Mesenchymal stem cell (in vitro differentiated cells and primary cell): ENCODE data around the gene ADD1.
A peak's percentile ranks its signal among the peaks of the same experiment; 100 is the strongest.
"Not testable (repeated sequence)": the region's sequence is repeated elsewhere in the genome, so short reads cannot be mapped to it uniquely, and the experiment has no call there.

Experiments
- DNase-seq: peaks from one replicate; pipeline ENCODE4 v3.0.0-alpha.2; 2013
- H2AFZ ChIP-seq: one replicate; pipeline ENCODE4 v1.6.1; 2013; ENCODE audit warnings: low read depth, mild to moderate bottlenecking, control low read depth, inconsistent platforms, low read length, moderate library complexity
- H2AK5ac ChIP-seq: 2 replicates; pipeline ENCODE4 v1.6.1; 2013; ENCODE audit warnings: low read length, moderate library complexity, mild to moderate bottlenecking, inconsistent platforms; ENCODE audit not compliant: severe bottlenecking
- H2BK120ac ChIP-seq: one replicate; pipeline ENCODE4 v1.6.1; 2013; ENCODE audit warnings: low read depth, mild to moderate bottlenecking, inconsistent platforms, low read length, moderate library complexity
- H2BK12ac ChIP-seq, 2 experiments: one replicate each; pipeline ENCODE4 v1.6.1; 2013; ENCODE audit warnings: inconsistent platforms in 2 of 2, low read length in 2 of 2, mild to moderate bottlenecking in 2 of 2, moderate library complexity in 2 of 2, control low read depth in 1 of 2
- H2BK15ac ChIP-seq: one replicate; pipeline ENCODE4 v1.6.1; 2013; ENCODE audit warnings: mild to moderate bottlenecking, low read depth, inconsistent platforms; ENCODE audit not compliant: poor library complexity, severe bottlenecking
- H2BK5ac ChIP-seq: 2 replicates; pipeline ENCODE4 v1.6.1; 2013; ENCODE audit warnings: low read depth, mild to moderate bottlenecking, low read length, control low read depth, inconsistent platforms; ENCODE audit not compliant: poor library complexity, severe bottlenecking
- H3K14ac ChIP-seq, 2 experiments: one replicate each; pipeline ENCODE4 v1.6.1; 2013; ENCODE audit warnings: inconsistent platforms in 2 of 2, low read length in 2 of 2, control low read depth in 1 of 2, mild to moderate bottlenecking in 1 of 2, moderate library complexity in 1 of 2
- H3K18ac ChIP-seq, 2 experiments: one replicate each; pipeline ENCODE4 v1.6.1; 2013; ENCODE audit warnings: inconsistent platforms in 2 of 2, low read length in 2 of 2, control low read depth in 1 of 2, low read depth in 1 of 2, mild to moderate bottlenecking in 1 of 2
- H3K23ac ChIP-seq, 2 experiments: one replicate each; pipeline ENCODE4 v1.6.1; 2013; ENCODE audit warnings: inconsistent platforms in 2 of 2, low read length in 2 of 2, mild to moderate bottlenecking in 2 of 2, moderate library complexity in 2 of 2, control low read depth in 1 of 2
- H3K27ac ChIP-seq: 2 replicates; pipeline ENCODE4 v1.5.1; 2013; ENCODE audit warnings: mild to moderate bottlenecking, moderate library complexity, low read length, control low read depth, inconsistent platforms; ENCODE audit not compliant: poor library complexity, severe bottlenecking
- H3K27me3 ChIP-seq, 2 experiments: 2 replicates each; pipeline versions ENCODE4 v1.6.1 to v1.7.0; 2013; ENCODE audit warnings: low read length in 2 of 2, mild to moderate bottlenecking in 2 of 2, moderate library complexity in 2 of 2, control low read depth in 1 of 2, inconsistent platforms in 1 of 2; ENCODE audit not compliant: control insufficient read depth in 1 of 2, insufficient read depth in 1 of 2
- H3K36me3 ChIP-seq, 2 experiments: 2 replicates each; pipeline versions ENCODE4 v1.6.1 to v1.7.0; 2013; ENCODE audit warnings: low read length in 2 of 2, control low read depth in 1 of 2, inconsistent platforms in 1 of 2, low read depth in 1 of 2, mild to moderate bottlenecking in 1 of 2; ENCODE audit not compliant: insufficient read depth in 2 of 2, control insufficient read depth in 1 of 2
- H3K4ac ChIP-seq, 2 experiments: one replicate each; pipeline ENCODE4 v1.6.1; 2013; ENCODE audit warnings: inconsistent platforms in 2 of 2, low read length in 2 of 2, mild to moderate bottlenecking in 2 of 2, moderate library complexity in 2 of 2, control low read depth in 1 of 2, low read depth in 1 of 2
- H3K4me1 ChIP-seq: 2 replicates; pipeline ENCODE4 v1.6.1; 2013; ENCODE audit warnings: low read depth, low read length, control low read depth; ENCODE audit not compliant: control insufficient read depth, insufficient read depth
- H3K4me2 ChIP-seq: 2 replicates; pipeline ENCODE4 v1.6.1; 2013; ENCODE audit warnings: low read length, mild to moderate bottlenecking, inconsistent platforms; ENCODE audit not compliant: poor library complexity, severe bottlenecking
- H3K4me3 ChIP-seq, 2 experiments: 2 replicates each; pipeline versions ENCODE4 v1.5.1 to v1.7.0; 2013; ENCODE audit warnings: low read length in 2 of 2, mild to moderate bottlenecking in 2 of 2, control low read depth in 1 of 2, low read depth in 1 of 2; ENCODE audit not compliant: insufficient read depth in 1 of 2
- H3K79me1 ChIP-seq: replicated peaks from 2 replicates; pipeline ENCODE4 v1.6.1; 2013; ENCODE audit warnings: mild to moderate bottlenecking, control low read depth, low read length, inconsistent platforms; ENCODE audit not compliant: poor library complexity, severe bottlenecking
- H3K9ac ChIP-seq: 2 replicates; pipeline ENCODE4 v1.7.0; 2013; ENCODE audit warnings: mild to moderate bottlenecking, low read length, moderate library complexity
- H3K9me3 ChIP-seq: 2 replicates; pipeline ENCODE4 v1.7.0; 2013; ENCODE audit warnings: mild to moderate bottlenecking, low read length; ENCODE audit not compliant: control insufficient read depth
- H4K8ac ChIP-seq: one replicate; pipeline ENCODE4 v1.6.1; 2013; ENCODE audit warnings: inconsistent platforms, mild to moderate bottlenecking, low read length, moderate library complexity
- H4K91ac ChIP-seq: one replicate; pipeline ENCODE4 v1.6.1; 2013; ENCODE audit warnings: mild to moderate bottlenecking, low read length, inconsistent platforms
- WGBS: methylation state at CpG from one replicate; pipeline ENCODE4 v1.1.7; 2013; ENCODE audit warnings: mixed read lengths; 5-methylcytosine and 5-hydroxymethylcytosine counted together

ADD1 gene

GRCh38 chr4:2914256-2915126 lies 70.8 kb downstream of the ADD1 start:
- Histone ChIP-seq H3K14ac (no peak overlapping the region), H3K9me3 (no peaks in the 10 kb centered on the region), H3K4me3 (no peak overlapping the region)

GRCh38 chr4:2915789-2916188 lies 72.1 kb downstream of the ADD1 start:
- DNase-seq = no peak
- whole genome bisulfite sequencing = 85% methylated on average over 9 of the region's 9 CpGs
- no peak overlapping the region for H3K4me2 ChIP-seq

More at GRCh38 chr4:2914256-2915126, 70.8 kb downstream of the ADD1 start:
- H2BK12ac ChIP-seq = no peak overlapping the region
- no peak overlapping the region for H3K9ac ChIP-seq
- no peak overlapping the region for H2AK5ac ChIP-seq
- H3K4me2 ChIP-seq = no peak overlapping the region
- no peak overlapping the region for H3K27ac ChIP-seq
- H3K79me1 ChIP-seq = peaks cover 39% of the 10 kb centered on the region
- 98% methylated on average over 12 of the region's 16 CpGs for WGBS
- DNase-seq = no peak
- no peak overlapping the region for H2BK5ac ChIP-seq
- H2AFZ ChIP-seq = no peak overlapping the region
- H3K18ac ChIP-seq = no peak overlapping the region
- H3K27me3 ChIP-seq = no peaks in the 10 kb centered on the region
- H3K36me3 ChIP-seq = peaks cover 65 to 70% of the 10 kb centered on the region in 2 experiments
- H4K91ac ChIP-seq = no peak overlapping the region
- H2BK15ac ChIP-seq = no peak overlapping the region
- no peak overlapping the region for H3K4ac ChIP-seq
- no peak overlapping the region for H4K8ac ChIP-seq
- H3K23ac ChIP-seq = no peak overlapping the region
- no peak overlapping the region for H2BK120ac ChIP-seq
- peaks cover 4% of the 10 kb centered on the region for H3K4me1 ChIP-seq

GRCh38 chr4:2916696-2917095 lies 73.1 kb downstream of the ADD1 start:
- DNase-seq, H2BK120ac ChIP-seq, H3K23ac ChIP-seq, H4K91ac ChIP-seq, H2BK5ac ChIP-seq, H3K27me3 ChIP-seq, H3K4ac ChIP-seq, H3K4me2 ChIP-seq, H2AFZ ChIP-seq, H4K8ac ChIP-seq, H2BK15ac ChIP-seq, H3K4me1 ChIP-seq, H3K27ac ChIP-seq, H3K9me3 ChIP-seq, H3K9ac ChIP-seq, H3K4me3 ChIP-seq, H3K18ac ChIP-seq, H2AK5ac ChIP-seq, H2BK12ac ChIP-seq, H3K14ac ChIP-seq: not testable (repeated sequence)
- 100% methylated on average over 1 of the region's 2 CpGs for WGBS
- Histone ChIP-seq H3K79me1 (peaks cover 27% of the 10 kb centered on the region), H3K36me3 (peaks cover 49 to 50% of the 10 kb centered on the region in 2 experiments)

More at GRCh38 chr4:2915789-2916188, 72.1 kb downstream of the ADD1 start:
- H3K14ac ChIP-seq = no peak overlapping the region
- no peak overlapping the region for H3K23ac ChIP-seq
- no peaks in the 10 kb centered on the region for H3K27me3 ChIP-seq
- no peak overlapping the region for H3K9ac ChIP-seq
- H3K27ac ChIP-seq = no peak overlapping the region
- H3K18ac ChIP-seq = no peak overlapping the region
- H2BK5ac ChIP-seq = no peak overlapping the region
- peak overlapping the region in 1 of 2 experiments; percentile 24 for H3K4me3 ChIP-seq
- H2BK15ac ChIP-seq = no peak overlapping the region
- H2BK120ac ChIP-seq = no peak overlapping the region
- no peak overlapping the region for H2AK5ac ChIP-seq
- peaks cover 32% of the 10 kb centered on the region for H3K79me1 ChIP-seq
- peaks cover 4% of the 10 kb centered on the region for H3K4me1 ChIP-seq
- H4K8ac ChIP-seq = no peak overlapping the region
- H2BK12ac ChIP-seq = no peak overlapping the region
- H2AFZ ChIP-seq = no peak overlapping the region
- H3K4ac ChIP-seq = no peak overlapping the region
- peaks cover 57 to 58% of the 10 kb centered on the region in 2 experiments for H3K36me3 ChIP-seq
- no peak overlapping the region for H4K91ac ChIP-seq
- no peaks in the 10 kb centered on the region for H3K9me3 ChIP-seq

GRCh38 chr4:2918300-2918699 lies 74.7 kb downstream of the ADD1 start:
- H2BK120ac ChIP-seq, H3K9me3 ChIP-seq, H2BK5ac ChIP-seq, H3K9ac ChIP-seq, H3K18ac ChIP-seq, H3K14ac ChIP-seq, H2BK15ac ChIP-seq, H3K23ac ChIP-seq, H4K91ac ChIP-seq, H3K4ac ChIP-seq, H2AK5ac ChIP-seq, H3K4me3 ChIP-seq, H4K8ac ChIP-seq, DNase-seq, H2BK12ac ChIP-seq, H2AFZ ChIP-seq, H3K4me2 ChIP-seq, H3K27me3 ChIP-seq, H3K27ac ChIP-seq: not testable (repeated sequence)
- Histone ChIP-seq H3K4me1 (peaks cover 12% of the 10 kb centered on the region), H3K79me1 (peaks cover 18% of the 10 kb centered on the region), H3K36me3 (peaks cover 38 to 41% of the 10 kb centered on the region in 2 experiments)
- WGBS = no CpG with 5 or more reads among the region's 2 CpGs
